Smooth muscle cell of the brain vasculature (primary cell): ENCODE measurements around the gene PRR15L.

Source experiments
- DNase-seq: peaks from one replicate; pipeline ENCODE4 v3.0.0-alpha.2; 2012; ENCODE audit warnings: low read depth, low spot score

Gene PRR15L

DNA sequence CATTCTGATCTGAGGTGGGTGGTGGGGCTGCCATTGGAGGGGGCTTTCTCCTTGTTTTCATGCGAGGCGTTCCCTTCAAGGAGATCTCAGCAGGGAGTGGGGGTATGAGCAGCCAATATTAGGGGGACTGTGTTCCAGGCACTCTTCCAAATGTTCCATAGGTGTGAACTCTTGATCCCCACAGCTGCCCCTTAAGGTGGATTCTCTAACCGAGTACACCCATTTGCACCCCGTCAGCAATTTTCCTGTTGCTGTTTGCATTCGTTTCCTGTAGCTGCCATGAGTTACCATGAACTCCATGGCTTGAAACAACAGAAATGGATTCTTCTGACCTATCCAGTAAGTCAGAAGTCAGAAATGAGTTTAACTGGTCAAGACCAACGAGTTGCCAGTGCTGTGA is 3.7 kb upstream of the PRR15L start:
- no peak for DNase-seq

GRCh38 chr17:47959825-47960655 is 2.4 kb upstream of the PRR15L start:
- no peak for DNase-seq

DNA sequence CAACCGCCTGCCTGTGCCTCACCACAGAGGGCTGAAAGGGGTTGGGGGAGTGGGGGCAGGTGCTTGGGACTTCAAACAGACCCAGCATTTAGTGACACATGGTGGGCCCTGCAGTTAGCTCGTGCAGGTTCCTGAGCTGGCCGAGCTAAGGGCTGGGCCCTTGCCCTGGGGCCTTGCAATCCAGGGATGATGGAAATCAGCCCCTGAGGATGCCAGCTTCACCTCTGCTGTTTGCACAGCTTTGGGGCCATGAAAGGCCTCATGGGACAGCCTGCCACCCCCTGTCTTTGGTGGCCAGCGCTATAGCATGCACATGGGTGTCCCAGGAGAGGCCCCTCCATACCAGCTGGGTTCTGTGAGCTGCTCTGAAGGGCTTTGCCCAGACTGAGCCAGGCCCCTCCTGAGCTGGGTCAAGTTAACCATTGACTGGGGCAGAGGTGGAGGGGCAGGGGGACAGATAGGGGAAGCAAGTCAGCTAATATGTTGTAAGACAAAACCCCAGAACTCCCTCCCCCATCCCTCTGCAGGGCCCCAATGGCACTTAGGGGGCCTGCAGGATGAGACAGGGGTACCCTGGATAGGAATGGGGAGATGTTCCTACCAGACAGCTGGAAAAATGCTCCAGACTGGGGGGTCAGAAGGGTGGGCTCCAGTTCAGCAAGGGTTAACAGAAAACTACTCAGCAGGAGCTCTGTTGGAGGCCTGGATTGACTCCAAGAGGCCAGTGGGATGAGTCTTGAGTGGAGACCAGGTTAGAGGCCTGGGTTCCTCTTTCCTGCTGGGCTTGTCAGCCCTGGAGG is 692 bp downstream of the PRR15L start:
- DNase-seq, result no peak

- no peak for DNase-seq
Measured at GRCh38 chr17:47955497-47956461, 1.9 kb downstream of the PRR15L start.

DNA sequence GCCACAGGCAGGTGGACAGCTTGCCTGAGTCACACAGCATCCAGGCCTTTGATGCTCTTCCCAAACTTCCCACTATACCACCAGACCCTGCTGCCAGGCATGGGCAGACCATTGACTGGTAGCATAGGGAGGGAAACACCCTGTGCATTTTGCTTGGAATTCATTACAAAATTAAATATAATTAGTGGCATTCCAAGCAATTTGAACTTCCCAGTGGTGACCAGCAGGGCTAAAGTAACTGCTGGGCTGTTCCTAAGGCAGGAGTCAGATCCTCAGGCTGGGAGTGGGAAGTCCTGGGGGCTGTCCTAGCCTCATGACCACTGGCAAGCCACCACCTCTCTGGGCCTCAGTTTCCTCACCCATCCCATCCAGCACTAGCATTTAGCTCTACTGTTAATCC is 3.8 kb downstream of the PRR15L start:
- DNase-seq, result no peak

DNA sequence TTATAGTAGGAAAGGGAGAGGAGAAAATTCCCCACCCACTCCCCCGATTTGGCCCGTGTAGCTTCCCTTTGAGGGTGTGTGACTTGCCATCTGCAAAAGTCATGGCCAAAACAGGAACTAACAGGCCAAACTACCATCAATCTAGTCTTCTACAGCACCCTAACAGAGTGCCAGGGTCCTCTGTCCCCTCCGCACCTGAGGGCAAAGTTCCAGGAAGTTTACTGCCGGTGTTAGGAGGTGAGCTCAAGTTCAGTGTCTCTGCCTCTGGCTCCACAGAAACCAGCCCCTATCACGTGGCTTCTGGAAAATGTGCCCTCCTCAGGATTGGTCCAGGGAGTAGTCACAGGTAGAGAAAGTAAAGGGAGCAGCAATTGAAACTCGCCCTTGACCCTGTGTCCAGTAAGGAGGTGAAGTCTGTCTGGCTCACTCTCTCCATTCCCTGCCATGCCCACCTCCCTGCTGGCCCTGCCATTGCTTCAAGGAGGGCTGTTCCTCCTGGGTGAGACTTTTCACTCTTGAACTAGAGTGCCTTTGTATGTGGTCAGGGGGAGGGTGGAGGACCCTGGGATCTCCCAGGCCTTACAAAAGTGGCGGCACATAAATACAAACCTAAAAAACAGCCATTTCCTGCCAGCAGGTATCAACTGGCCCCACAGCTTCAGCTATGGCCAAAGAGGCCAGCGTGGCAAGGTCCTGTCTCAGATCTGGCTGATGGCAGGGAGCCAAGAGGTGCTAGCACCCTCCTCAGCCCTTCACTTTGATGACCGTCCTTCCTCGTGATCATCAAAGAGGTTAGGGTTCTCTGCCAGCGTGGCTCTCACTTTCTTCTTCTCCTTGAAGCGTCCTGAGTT is 5.3 kb downstream of the PRR15L start:
- no peak for DNase-seq

DNA sequence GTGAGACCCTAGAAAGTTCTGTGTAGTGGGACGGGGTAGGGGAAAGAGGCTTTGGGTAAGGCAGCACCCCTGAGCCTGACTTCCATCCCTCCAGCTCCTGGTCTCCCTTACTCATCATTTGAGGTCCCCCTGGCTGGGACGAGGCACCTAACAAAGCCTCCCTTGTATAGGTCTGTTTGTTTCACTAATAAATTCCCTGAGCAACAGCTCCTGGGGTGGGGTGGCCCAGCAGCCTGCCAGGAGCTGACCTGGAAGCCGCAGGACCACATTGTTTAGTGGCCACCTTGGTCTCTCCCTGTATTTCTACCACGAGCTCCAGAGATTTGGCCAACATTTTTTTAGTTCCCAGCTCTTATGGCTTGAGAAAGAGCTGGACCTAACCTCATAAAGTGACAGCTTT is 7.2 kb downstream of the PRR15L start:
- DNase-seq, result no peak

GRCh38 chr17:47949946-47950345 is 7.7 kb downstream of the PRR15L start:
- no peak for DNase-seq

DNA sequence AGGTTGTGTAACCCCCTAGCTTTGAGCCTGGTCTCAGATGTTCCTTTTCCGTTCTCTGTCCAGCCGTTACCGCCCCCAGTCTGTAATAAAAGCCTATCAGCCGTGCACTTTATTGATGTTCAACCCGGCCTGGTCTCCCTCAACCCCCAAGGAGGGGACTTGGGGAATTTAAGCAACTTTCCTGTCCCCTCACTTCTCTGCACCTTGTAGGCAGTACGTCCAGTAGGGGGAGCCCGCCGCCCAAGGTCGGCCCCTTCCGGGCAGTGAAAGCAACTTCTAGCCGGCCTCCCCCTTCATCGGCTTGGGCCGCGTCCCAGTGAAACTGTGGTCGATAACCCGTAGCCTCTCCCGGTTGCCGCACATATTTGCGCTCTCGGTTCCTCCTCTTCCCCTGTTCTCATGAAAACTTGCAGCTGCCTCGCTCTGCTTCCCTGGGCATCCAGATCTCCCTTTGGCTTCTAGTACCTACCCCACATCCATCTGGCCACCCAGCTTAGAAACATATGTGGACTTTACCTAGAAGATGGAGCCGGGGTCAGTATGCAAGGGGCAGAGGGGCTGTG is 8.4 kb downstream of the PRR15L start:
- peak; percentile 47 for DNase-seq

GRCh38 chr17:47948706-47949196 is 8.9 kb downstream of the PRR15L start:
- no peak for DNase-seq

- peak; percentile 58 for DNase-seq
Measured at GRCh38 chr17:47946929-47947397, 10.7 kb downstream of the PRR15L start.

DNA sequence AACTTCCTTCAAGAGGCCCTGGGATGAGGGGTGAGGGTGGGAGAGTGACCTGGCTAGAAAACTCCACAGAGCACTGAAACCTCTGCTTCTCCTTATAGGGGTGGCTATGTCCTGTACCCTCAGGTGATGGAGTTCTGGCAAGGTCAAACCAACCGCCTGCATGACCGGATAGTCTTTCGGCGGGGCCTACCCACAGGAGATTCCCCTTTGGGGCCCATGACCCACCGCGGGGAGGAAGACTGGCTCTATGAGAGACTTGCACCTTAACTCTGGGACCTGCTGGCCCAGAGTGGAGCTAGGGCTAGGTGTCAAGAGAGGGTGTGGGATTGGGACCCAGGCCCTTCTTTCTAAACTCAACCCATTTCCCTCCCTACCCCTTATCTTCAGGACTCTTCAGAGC is 11.2 kb downstream of the PRR15L start:
- DNase-seq, result no peak

GRCh38 chr17:47945529-47946508 is 11.9 kb downstream of the PRR15L start:
- DNase-seq, result no peak

GRCh38 chr17:47945080-47945479 is 12.6 kb downstream of the PRR15L start:
- DNase-seq, result no peak

- DNase-seq, result no peak
Measured at GRCh38 chr17:47942568-47942967, 15.1 kb downstream of the PRR15L start.

GRCh38 chr17:47942096-47942510 is 15.6 kb downstream of the PRR15L start:
- no peak for DNase-seq

- DNase-seq, result peak; percentile 92
Measured at GRCh38 chr17:47941246-47942095, 16.2 kb downstream of the PRR15L start, which contains the start of gene PNPO. PNPO (plus strand) TSS chr17:47941571; CDS start chr17:47941676, 105 bp downstream.

DNA sequence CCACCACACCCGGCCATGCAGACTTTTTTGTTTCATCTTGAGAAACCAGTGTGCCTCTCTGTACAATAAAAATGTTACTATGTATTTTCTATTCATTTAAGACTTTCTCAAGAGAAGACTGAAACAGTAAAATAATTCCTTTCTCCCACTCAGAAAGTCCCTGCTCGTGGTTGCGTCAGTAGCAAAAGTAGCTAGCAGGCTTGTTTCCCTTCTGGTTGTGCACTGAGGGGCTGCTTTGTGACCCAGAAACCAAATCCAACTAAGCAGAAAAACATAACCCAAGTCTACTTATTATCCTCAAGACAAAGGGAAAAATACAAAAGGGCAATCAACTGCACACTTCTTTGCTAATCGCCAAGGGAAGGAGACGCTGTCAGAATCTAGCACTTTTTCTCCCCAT is 19.7 kb downstream of the PRR15L start:
- DNase-seq, result no peak
